ENCODE measurements around the gene CRYBG2.

CRYBG2 gene

DNA sequence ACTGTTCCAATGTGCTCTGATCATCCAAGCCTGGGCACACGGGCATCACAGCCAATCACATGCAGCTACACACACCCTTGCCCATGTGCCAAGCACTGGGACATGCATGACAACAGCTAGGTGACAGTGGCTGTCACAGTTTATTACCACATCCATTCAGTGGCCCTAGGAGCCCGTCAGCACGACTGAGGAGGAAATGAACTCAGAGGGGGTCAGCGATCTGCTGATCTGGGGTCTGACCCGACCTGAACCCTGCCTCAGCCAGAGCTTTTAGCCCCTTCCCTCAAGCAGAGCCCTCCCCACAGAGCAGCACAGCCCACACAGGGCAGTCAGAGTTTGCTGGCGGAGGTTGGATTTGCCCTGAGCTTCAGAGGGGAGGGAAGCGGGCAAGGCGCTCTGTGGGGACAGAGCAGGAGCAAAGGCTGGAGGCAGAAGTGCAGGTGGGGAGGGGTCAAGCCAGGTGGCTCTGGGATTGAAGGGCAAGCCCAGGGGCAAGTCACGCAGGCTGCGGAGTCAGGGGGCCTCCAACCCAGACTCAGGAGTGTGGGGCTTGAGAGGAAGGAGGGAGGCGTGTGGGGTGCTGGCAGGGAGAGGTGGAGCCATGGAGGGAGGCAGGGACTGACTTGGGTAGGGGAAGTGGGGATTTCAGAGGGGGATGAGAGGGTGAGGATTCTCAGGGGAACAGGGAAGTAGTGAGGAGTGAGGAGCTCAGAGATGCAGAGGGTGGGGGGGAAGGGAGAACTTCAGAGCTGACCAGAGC lies 63.6 kb downstream of the CRYBG2 start:
- no peak overlapping the region for H3K9ac ChIP-seq (ENCODE audit: low read depth, low read length)
- no peaks in the 10 kb centered on the region for H3K27me3 ChIP-seq (ENCODE audit: control insufficient read depth, insufficient read depth, low read length)
- H3K27ac ChIP-seq (ENCODE audit: low read depth, low read length) = peak overlapping the region; percentile 21
- peaks cover 18% of the 10 kb centered on the region; the same call in 1 of the 2 replicates for H3K4me1 ChIP-seq (ENCODE audit: control insufficient read depth, insufficient read depth, low read length)
- H3K4me3 ChIP-seq (ENCODE audit: low read depth, low read length) = no peak overlapping the region
- H3K36me3 ChIP-seq (ENCODE audit: control insufficient read depth, insufficient read depth, low read length) = no peaks in the 10 kb centered on the region
- no peaks in the 10 kb centered on the region for H3K9me3 ChIP-seq (ENCODE audit: control insufficient read depth, insufficient read depth, low read length)

DNA sequence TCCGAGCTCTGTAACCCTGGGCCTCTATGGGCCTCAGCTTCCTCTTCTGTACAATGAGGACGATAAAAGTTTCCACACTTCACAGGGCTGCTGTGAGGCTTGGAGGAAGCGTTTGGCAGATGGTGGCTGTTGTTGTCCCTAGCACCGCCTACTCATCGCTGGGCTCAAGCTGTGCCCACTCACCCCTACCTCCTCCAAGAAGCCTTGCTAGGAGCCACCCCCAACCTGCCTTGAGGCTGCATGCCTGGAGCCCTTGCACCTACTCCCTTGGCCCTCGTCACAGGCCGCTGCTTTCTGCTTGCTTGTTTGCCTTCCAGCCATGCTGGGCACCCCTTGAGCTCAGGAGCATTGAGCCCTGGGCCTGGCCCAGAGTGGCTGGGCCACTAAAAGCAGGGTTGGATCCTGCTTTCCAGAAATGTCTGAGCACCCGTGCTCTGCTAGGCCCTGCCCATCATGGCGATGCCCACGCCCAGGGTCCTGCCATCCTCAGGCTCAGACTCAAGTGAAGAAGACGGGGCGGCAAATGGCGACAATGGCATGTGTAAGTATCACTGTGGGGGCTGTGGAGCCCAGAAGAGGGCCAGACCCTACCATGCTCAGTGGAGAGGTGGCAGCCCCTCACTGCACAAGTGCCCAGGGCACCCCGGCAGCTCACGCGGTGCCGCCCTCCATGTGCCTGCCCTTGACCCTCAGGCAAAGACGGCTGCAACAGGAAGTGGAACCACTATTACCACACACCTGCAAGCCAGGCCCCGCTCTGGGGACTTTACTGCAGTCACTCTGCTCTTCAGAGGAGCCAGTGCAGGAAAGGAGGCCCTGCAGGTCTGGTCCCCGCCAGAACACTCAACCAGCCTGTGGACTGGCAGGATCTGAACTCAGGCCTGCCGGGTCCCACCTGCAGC lies 64.5 kb downstream of the CRYBG2 start:
- H3K4me1 ChIP-seq (ENCODE audit: control insufficient read depth, insufficient read depth, low read length) = peaks cover 23% of the 10 kb centered on the region; the same call in 1 of the 2 replicates
- H3K27ac ChIP-seq (ENCODE audit: low read depth, low read length) = no peak overlapping the region
- H3K9ac ChIP-seq (ENCODE audit: low read depth, low read length) = no peak overlapping the region
- no peaks in the 10 kb centered on the region for H3K36me3 ChIP-seq (ENCODE audit: control insufficient read depth, insufficient read depth, low read length)
- H3K9me3 ChIP-seq (ENCODE audit: control insufficient read depth, insufficient read depth, low read length) = no peaks in the 10 kb centered on the region
- no peaks in the 10 kb centered on the region for H3K27me3 ChIP-seq (ENCODE audit: control insufficient read depth, insufficient read depth, low read length)
- H3K4me3 ChIP-seq (ENCODE audit: low read depth, low read length) = no peak overlapping the region

DNA sequence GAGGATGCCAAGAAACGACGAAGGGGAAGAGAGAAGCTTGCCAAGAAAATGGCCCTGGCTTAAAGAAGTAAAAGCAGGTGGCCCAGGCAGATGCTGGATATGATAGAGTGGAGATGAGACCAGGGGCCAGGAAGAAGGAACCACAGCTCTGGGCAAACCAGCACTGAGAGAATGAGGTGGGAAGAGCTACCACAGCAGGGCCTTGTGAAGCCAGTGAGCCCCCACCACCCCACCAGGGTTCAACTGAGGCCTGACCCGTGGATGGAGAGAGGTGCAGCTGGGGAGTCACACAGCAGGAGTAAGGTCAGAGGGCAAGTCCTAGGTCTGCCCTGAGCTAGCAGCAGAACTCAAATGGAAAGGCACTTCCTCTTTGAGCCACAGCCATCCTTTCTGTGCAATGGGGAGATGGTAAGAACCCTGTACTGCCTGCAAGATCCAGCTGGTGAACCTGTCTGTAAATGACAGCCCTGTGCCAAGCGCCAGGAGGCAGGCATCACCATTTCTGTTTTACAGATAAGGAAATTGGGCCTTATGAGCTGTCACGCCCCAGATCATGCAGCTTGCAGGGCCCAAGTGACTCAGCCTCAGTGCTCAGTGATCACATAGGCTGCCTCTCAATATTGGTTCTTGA lies 65.5 kb downstream of the CRYBG2 start:
- H3K27ac ChIP-seq (ENCODE audit: low read depth, low read length) = no peak overlapping the region
- peaks cover 23% of the 10 kb centered on the region; the same call in 1 of the 2 replicates for H3K4me1 ChIP-seq (ENCODE audit: control insufficient read depth, insufficient read depth, low read length)
- no peaks in the 10 kb centered on the region for H3K27me3 ChIP-seq (ENCODE audit: control insufficient read depth, insufficient read depth, low read length)
- no peak overlapping the region for H3K9ac ChIP-seq (ENCODE audit: low read depth, low read length)
- no peaks in the 10 kb centered on the region for H3K36me3 ChIP-seq (ENCODE audit: control insufficient read depth, insufficient read depth, low read length)
- H3K4me3 ChIP-seq (ENCODE audit: low read depth, low read length) = no peak overlapping the region
- no peaks in the 10 kb centered on the region for H3K9me3 ChIP-seq (ENCODE audit: control insufficient read depth, insufficient read depth, low read length)

GRCh38 chr1:26287811-26288210 lies 66.1 kb downstream of the CRYBG2 start:
- Histone ChIP-seq H3K9me3 (ENCODE audit: control insufficient read depth, insufficient read depth, low read length) (no peaks in the 10 kb centered on the region), H3K9ac (ENCODE audit: low read depth, low read length) (no peak overlapping the region), H3K27ac (ENCODE audit: low read depth, low read length) (no peak overlapping the region), H3K4me3 (ENCODE audit: low read depth, low read length) (no peak overlapping the region), H3K27me3 (ENCODE audit: control insufficient read depth, insufficient read depth, low read length) (no peaks in the 10 kb centered on the region), H3K36me3 (ENCODE audit: control insufficient read depth, insufficient read depth, low read length) (no peaks in the 10 kb centered on the region), H3K4me1 (ENCODE audit: control insufficient read depth, insufficient read depth, low read length) (peaks cover 23% of the 10 kb centered on the region; the same call in 1 of the 2 replicates)

DNA sequence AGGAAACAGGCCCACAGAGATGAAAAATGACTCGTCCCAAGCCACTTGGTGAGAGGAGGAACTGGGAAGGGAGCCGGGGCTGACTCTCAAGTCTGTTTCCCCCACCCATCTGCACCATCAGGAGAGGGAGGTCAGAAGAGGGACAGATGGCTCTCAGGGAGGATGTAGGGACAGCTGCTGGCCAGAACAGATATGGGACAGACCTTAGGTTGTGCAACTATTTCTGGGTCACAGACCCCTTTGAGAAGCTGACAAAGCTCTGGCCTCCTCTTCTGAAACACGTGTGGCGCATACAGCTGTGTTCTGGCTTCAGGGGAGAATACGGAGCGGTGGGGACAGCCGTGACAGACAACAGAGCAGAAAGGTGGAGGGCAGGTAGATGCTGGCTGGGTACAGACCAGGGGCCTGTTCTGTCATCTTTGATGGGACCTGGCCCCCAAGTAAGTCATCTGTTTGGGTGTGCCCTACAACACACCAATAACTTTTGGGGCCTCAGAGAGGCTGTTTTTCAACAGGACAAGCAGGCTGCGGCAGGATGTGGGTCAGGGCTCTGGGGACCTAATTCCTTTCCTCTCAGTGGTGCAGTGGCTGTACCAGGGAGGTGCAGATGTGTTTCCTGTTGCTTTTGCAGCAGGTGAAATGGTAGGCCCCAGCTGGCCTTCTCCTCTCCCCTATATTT lies 66.8 kb downstream of the CRYBG2 start:
- no peak overlapping the region for H3K9ac ChIP-seq (ENCODE audit: low read depth, low read length)
- no peak overlapping the region for H3K4me3 ChIP-seq (ENCODE audit: low read depth, low read length)
- H3K4me1 ChIP-seq (ENCODE audit: control insufficient read depth, insufficient read depth, low read length) = peaks cover 27% of the 10 kb centered on the region; the same call in 1 of the 2 replicates
- H3K27me3 ChIP-seq (ENCODE audit: control insufficient read depth, insufficient read depth, low read length) = no peaks in the 10 kb centered on the region
- no peaks in the 10 kb centered on the region for H3K9me3 ChIP-seq (ENCODE audit: control insufficient read depth, insufficient read depth, low read length)
- no peak overlapping the region for H3K27ac ChIP-seq (ENCODE audit: low read depth, low read length)
- no peaks in the 10 kb centered on the region for H3K36me3 ChIP-seq (ENCODE audit: control insufficient read depth, insufficient read depth, low read length)

DNA sequence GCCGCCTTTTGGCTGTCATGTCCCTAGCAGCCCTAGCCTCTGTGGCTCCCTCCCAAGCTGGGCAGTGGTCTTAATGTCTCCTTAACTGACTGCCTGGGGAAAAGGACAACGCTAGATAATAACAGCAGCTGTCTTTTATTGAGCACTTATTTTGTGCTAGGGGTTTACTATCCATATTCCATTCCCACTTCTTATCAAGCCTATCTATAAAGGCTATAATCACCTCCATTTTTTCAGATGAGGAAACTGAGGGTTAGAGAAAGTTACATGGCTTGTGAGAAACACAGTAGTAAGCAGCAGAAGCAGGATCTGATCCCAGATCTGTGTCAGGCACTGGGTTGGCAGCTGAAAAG lies 67.9 kb downstream of the CRYBG2 start:
- no peak overlapping the region for H3K9ac ChIP-seq (ENCODE audit: low read depth, low read length)
- no peak overlapping the region for H3K27ac ChIP-seq (ENCODE audit: low read depth, low read length)
- H3K4me3 ChIP-seq (ENCODE audit: low read depth, low read length) = no peak overlapping the region
- no peaks in the 10 kb centered on the region for H3K27me3 ChIP-seq (ENCODE audit: control insufficient read depth, insufficient read depth, low read length)
- peaks cover 32% of the 10 kb centered on the region for H3K4me1 ChIP-seq (ENCODE audit: control insufficient read depth, insufficient read depth, low read length)
- no peaks in the 10 kb centered on the region for H3K9me3 ChIP-seq (ENCODE audit: control insufficient read depth, insufficient read depth, low read length)
- no peaks in the 10 kb centered on the region for H3K36me3 ChIP-seq (ENCODE audit: control insufficient read depth, insufficient read depth, low read length)

- H3K27me3 ChIP-seq (ENCODE audit: control insufficient read depth, insufficient read depth, low read length) = no peaks in the 10 kb centered on the region
- H3K36me3 ChIP-seq (ENCODE audit: control insufficient read depth, insufficient read depth, low read length) = no peaks in the 10 kb centered on the region
- H3K4me3 ChIP-seq (ENCODE audit: low read depth, low read length) = no peak overlapping the region
- peaks cover 30% of the 10 kb centered on the region for H3K4me1 ChIP-seq (ENCODE audit: control insufficient read depth, insufficient read depth, low read length)
- H3K9ac ChIP-seq (ENCODE audit: low read depth, low read length) = no peak overlapping the region
- H3K9me3 ChIP-seq (ENCODE audit: control insufficient read depth, insufficient read depth, low read length) = no peaks in the 10 kb centered on the region
- peak overlapping the region; percentile 48 for H3K27ac ChIP-seq (ENCODE audit: low read depth, low read length)
Measured at GRCh38 chr1:26285366-26286063, 68.4 kb downstream of the CRYBG2 start.

DNA sequence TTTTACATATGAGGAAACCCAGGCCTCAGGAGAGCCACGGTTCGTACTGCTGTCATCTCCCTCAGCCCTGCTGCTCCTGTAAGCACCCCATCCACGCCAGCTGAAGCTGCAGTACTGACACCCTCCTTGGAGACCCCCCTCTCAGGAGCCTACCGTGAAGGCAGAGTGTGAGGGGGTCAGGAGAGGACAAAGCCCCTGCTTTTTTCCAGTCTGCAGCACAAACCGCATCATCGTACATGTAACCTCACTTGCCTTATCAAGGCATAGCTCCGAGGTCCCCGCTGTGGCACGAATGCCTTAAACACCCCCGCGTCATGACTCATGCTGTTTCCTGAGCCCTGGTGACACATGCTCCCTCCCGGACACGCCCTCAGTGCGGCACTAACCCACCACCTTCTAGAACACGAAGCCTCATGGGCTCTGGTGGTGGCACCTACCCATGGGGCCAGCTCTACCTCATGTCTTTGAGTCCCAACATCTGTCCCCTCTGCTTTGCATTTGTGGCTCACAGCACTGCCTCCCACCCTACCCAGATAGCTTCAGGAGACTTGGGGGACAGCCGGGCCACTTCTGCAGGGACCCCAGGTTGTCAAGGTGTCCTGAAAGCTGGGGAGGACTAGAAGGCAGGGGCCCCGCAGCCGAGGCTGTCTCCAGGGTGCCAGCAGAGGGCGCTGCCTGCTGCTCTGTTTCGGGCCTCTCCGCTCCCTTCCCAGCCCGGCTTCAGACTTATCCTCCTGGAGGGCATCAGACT lies 69.2 kb downstream of the CRYBG2 start:
- peaks cover 27% of the 10 kb centered on the region for H3K4me1 ChIP-seq (ENCODE audit: control insufficient read depth, insufficient read depth, low read length)
- no peaks in the 10 kb centered on the region for H3K9me3 ChIP-seq (ENCODE audit: control insufficient read depth, insufficient read depth, low read length)
- no peak overlapping the region for H3K4me3 ChIP-seq (ENCODE audit: low read depth, low read length)
- H3K9ac ChIP-seq (ENCODE audit: low read depth, low read length) = no peak overlapping the region
- peak overlapping the region; percentile 48 for H3K27ac ChIP-seq (ENCODE audit: low read depth, low read length)
- H3K27me3 ChIP-seq (ENCODE audit: control insufficient read depth, insufficient read depth, low read length) = no peaks in the 10 kb centered on the region
- H3K36me3 ChIP-seq (ENCODE audit: control insufficient read depth, insufficient read depth, low read length) = no peaks in the 10 kb centered on the region

GRCh38 chr1:26283871-26284596 lies 69.9 kb downstream of the CRYBG2 start:
- H3K4me1 ChIP-seq (ENCODE audit: control insufficient read depth, insufficient read depth, low read length) = peaks cover 30% of the 10 kb centered on the region
- no peak overlapping the region for H3K9ac ChIP-seq (ENCODE audit: low read depth, low read length)
- H3K36me3 ChIP-seq (ENCODE audit: control insufficient read depth, insufficient read depth, low read length) = no peaks in the 10 kb centered on the region
- H3K27ac ChIP-seq (ENCODE audit: low read depth, low read length) = peak overlapping the region; percentile 25
- no peak overlapping the region for H3K4me3 ChIP-seq (ENCODE audit: low read depth, low read length)
- no peaks in the 10 kb centered on the region for H3K9me3 ChIP-seq (ENCODE audit: control insufficient read depth, insufficient read depth, low read length)
- no peaks in the 10 kb centered on the region for H3K27me3 ChIP-seq (ENCODE audit: control insufficient read depth, insufficient read depth, low read length)

Measured in HUES48 (cell line).